Measurements from ENCODE around the gene FOXK1. TPM values are rescaled to one million over a fixed set of nuclear protein-coding genes. Genes with fewer than 3 reads are reported as not detected.

The FOXK1 gene
- total and polyA plus RNA-seq, 7 donors = 1.8 to 47.1 (median 17.1) TPM

- DNase-seq = no peak
- no peak overlapping the region for H3K4me3 ChIP-seq
- intact Hi-C loops (cut with DNase I) = no loop called here
- peaks cover 0 to 5% (median 0%) of the 10 kb centered on the region in 4 donors for H3K36me3 ChIP-seq
- WGBS, 2 donors = 67 to 86% methylated on average over 15 of the region's 15 CpGs
- no peak for TF ChIP-seq POLR2AphosphoS5 (IDR thresholded peaks at IDR 0.05)
- TF ChIP-seq CTCF (IDR thresholded peaks at IDR 0.05) = no peak
- TF ChIP-seq EP300 (IDR thresholded peaks at IDR 0.05) = no peak
- TF ChIP-seq POLR2A (IDR thresholded peaks at IDR 0.05) = no peak
- H3K27me3 ChIP-seq = no peaks in the 10 kb centered on the region
- H3K4me1 ChIP-seq = peaks cover 0 to 51% (median 21%) of the 10 kb centered on the region in 4 donors
- H3K9me3 ChIP-seq = no peaks in the 10 kb centered on the region
- H3K27ac ChIP-seq = peak overlapping the region in 1 of 4 donors; percentile 25
Observed at GRCh38 chr7:4733936-4734528, 51.9 kb downstream of the FOXK1 start.

DNA sequence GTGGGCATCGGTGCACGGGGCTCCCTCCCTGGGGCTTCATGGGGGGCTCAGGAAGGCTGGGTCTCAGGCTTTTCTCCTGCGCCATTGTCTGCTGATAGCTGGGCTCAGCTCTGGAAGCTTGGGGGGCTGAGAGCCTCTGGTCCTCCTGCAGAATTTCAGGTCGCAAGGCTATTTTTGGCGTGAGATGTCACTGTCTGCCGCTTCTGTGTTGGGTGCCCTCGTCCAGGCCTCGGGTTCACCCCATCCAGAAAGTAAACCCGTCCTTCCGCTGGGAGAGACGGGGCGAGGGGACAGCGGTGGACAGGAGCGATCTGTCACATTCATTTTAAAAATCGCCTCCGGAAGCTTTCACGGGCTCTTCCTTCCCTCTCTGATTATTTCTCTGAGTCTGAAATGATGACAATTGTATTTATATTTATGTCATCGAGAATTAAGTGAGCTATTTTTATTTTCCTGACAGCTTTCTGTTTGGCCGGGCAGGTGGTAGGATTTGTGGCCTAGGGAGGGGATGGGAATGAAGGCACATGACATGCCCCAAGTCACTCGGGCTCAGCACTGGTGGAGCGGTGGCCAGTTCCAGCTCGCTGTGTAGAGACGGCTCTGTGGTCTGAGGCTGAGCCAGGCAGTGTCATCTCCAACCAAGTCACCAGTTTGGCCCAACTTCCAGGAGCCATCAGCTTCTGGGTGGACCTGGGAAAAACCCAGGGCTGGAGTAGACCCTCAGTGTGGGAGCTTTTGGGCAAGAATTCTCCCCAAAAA lies 52.7 kb downstream of the FOXK1 start:
- intact Hi-C loops (cut with DNase I) = no loop called here
- TF ChIP-seq POLR2A (IDR thresholded peaks at IDR 0.05) (no peak), EP300 (IDR thresholded peaks at IDR 0.05) (no peak), POLR2AphosphoS5 (IDR thresholded peaks at IDR 0.05) (no peak), CTCF (IDR thresholded peaks at IDR 0.05) (no peak)
- Histone ChIP-seq H3K27ac (peak overlapping the region in 1 of 4 donors; percentile 25), H3K4me1 (peaks cover 0 to 58% (median 25%) of the 10 kb centered on the region in 4 donors), H3K4me3 (no peak overlapping the region), H3K36me3 (peaks cover 0 to 5% (median 0%) of the 10 kb centered on the region in 4 donors), H3K27me3 (no peaks in the 10 kb centered on the region), H3K9me3 (no peaks in the 10 kb centered on the region)
- no peak for DNase-seq
- WGBS, 2 donors = 90 to 94% methylated on average over 23 of the region's 23 CpGs

DNA sequence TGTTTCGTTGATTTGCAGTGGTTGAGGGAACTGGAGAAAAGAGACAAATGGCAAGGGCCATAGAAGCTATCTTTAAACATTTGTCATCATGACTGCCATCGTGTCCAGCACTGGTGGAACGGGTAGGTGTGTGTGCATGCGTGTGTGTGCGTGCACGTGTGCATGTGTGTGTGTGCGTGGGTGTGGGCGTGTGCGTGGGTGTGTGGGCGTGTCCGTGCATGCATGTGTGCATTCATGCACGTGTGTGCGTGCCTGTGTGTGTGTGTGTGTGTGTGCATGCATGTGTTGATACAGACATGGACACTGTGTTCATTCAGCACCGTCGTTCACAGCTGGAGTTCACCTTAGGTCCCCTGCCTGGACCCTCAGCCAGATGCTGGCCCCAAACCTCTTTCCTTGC lies 55.2 kb downstream of the FOXK1 start:
- Histone ChIP-seq H3K27me3 (no peaks in the 10 kb centered on the region), H3K27ac (no peak overlapping the region), H3K4me1 (peaks cover 0 to 48% (median 21%) of the 10 kb centered on the region in 4 donors), H3K36me3 (peaks cover 0 to 18% (median 11%) of the 10 kb centered on the region in 4 donors), H3K4me3 (no peak overlapping the region), H3K9me3 (no peaks in the 10 kb centered on the region)
- 95 to 96% methylated on average over 15 of the region's 15 CpGs for WGBS, 2 donors
- intact Hi-C loops (cut with DNase I) = no loop called here
- no peak for TF ChIP-seq CTCF (IDR thresholded peaks at IDR 0.05)
- TF ChIP-seq EP300 (IDR thresholded peaks at IDR 0.05) = no peak
- TF ChIP-seq POLR2AphosphoS5 (IDR thresholded peaks at IDR 0.05) = no peak
- no peak for DNase-seq

DNA sequence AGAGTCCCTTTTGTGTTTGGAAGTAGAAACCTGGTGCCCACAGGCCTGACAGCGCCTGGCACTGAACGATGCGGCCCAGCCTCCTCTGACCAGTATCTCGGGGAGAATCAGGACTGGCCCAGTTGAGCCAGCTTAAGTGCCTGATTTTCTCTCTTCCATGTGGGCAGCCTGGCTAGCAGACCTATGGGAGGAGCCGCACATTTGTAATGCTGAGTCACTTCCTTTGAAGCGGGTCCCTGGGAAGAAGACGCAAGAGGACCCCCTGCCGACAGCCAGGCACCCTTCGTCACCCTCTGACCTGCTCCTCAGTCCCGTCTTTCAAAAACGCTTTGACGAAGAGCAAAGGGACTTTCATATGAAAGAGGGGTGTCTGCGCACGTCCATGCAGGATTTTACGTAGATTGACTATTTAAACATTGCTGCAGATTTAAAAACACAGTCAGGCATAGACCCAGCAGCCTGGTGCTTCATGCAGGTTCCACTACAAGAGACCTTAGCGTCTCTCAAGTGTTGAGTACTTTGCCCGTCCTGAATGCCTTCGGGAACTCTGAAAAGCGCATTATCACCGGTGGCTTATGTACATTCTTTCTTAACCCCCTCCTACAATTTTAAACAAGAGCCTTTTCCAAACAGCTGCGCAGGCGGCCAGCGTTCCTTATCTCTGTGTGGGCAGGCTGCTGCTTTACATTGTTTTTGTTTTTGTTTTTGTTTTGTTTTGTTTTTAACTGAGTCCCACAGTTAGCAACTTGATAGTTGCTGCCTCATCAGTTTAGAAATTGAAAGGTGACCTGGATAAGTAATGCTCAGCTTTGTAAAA lies 56.8 kb downstream of the FOXK1 start:
- TF ChIP-seq CTCF (IDR thresholded peaks at IDR 0.05) = no peak
- TF ChIP-seq POLR2A (IDR thresholded peaks at IDR 0.05) = no peak
- no peak for TF ChIP-seq EP300 (IDR thresholded peaks at IDR 0.05)
- peak in 3 of 4 donors; percentile 11 to 26 (median 17) for TF ChIP-seq POLR2AphosphoS5 (IDR thresholded peaks at IDR 0.05)
- 57 to 80% methylated on average over 23 of the region's 23 CpGs for WGBS, 2 donors
- peaks cover 0 to 56% (median 29%) of the 10 kb centered on the region in 4 donors for H3K4me1 ChIP-seq

More for the DNA sequence above, 56.8 kb downstream of the FOXK1 start:
- Histone ChIP-seq H3K9me3 (no peaks in the 10 kb centered on the region), H3K27ac (peak overlapping the region; percentile 57 to 82 (median 76)), H3K27me3 (no peaks in the 10 kb centered on the region), H3K4me3 (peak overlapping the region in 3 of 4 donors; percentile 16 to 35 (median 27)), H3K36me3 (peaks cover 0 to 25% (median 16%) of the 10 kb centered on the region in 4 donors)
- DNase-seq = peak; percentile 81
- intact Hi-C loops (cut with DNase I) = no loop called here

Measured in sigmoid colon (tissue), 7 donors.